Stimulated activated CD4-positive, alpha-beta T cell treated with anti-CD3 and anti-CD28 coated beads, Interleukin-15, amount 100 ng/mL, for 48 hours (primary cell): Measurements from ENCODE around the gene GALNT6.
A peak's percentile ranks its signal among the peaks of the same experiment; 100 is the strongest.
"Not testable (repeated sequence)": the region's sequence is repeated elsewhere in the genome, so short reads cannot be mapped to it uniquely, and the experiment has no call there.

ENCODE experiments used
- DNase-seq, 2 donors: peaks; one replicate each; pipeline ENCODE4 v3.0.0-alpha.2; 2020; ENCODE audit warnings: low read depth in 2 of 2

The GALNT6 gene

DNA sequence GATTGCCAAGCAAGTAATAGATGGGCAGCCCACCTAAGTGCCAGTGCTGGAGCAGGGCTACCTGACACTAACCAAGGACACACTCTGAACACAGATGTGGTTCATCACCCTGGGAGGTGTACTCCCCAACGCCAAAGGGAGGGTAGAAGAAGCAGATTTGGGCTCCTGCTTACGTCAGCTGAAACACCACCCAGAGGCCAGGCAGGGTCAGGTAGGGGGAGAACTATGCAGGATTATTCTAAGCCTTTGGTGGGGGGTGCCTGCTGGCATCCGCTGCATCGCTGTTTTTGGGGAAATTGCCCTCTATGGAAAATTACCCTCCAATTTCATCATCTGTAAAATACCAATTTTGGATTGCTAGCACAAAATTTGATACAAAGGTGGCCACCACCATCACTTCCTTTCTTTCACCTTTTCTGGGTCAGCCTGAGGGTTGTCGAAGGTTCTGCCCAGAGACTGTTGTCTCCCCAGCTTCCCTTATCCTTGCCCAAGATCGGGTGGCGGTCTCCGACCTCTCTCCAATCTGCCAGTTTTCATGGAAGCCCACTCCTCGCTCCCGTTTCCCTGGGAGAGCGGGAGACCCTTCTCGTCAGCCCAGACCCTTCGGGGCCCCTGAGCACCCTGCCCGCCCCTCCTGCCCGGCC is 67.8 kb downstream of the GALNT6 start:
- DNase-seq = peak; percentile 33 to 43

DNA sequence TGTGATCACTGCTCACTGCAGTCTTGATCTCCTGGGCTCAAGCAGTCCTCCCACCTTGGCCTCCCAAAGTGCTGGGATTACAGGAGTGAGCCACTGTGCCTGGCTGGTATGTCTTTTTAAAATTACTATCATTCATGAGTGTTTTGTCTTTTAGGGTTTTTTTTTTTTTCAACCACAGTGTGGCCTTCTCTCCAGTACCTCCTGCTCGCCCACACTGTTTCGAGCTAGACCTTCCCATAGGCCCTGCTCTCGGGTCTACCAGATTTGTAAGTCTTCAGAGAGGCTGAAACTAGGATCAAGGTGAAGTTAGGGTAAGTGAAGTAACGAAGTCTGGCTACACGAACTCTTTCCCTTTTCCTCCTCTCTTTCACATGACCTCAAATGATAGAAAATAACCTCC is 68.8 kb downstream of the GALNT6 start:
- peak; percentile 39 to 48 for DNase-seq

DNA sequence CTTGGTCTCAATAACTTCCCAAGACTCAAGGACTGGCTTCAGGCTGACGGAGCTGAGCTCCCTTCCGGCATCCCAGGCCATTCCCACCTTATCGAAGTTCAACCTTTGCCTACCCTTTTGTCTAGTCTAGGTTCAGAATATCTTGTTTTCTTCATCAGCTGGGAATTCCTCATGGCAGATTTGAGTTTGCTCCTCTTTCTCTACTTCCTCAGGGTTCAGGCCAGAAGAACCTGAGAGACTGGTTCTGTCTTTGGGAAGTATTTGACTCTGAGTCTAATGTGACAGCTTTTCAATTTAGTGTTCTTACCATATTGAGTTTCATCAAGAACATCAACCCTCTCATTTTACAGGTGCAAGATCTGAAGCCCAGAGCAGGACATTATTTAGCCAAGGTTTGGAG is 69.3 kb downstream of the GALNT6 start:
- DNase-seq = no peak

DNA sequence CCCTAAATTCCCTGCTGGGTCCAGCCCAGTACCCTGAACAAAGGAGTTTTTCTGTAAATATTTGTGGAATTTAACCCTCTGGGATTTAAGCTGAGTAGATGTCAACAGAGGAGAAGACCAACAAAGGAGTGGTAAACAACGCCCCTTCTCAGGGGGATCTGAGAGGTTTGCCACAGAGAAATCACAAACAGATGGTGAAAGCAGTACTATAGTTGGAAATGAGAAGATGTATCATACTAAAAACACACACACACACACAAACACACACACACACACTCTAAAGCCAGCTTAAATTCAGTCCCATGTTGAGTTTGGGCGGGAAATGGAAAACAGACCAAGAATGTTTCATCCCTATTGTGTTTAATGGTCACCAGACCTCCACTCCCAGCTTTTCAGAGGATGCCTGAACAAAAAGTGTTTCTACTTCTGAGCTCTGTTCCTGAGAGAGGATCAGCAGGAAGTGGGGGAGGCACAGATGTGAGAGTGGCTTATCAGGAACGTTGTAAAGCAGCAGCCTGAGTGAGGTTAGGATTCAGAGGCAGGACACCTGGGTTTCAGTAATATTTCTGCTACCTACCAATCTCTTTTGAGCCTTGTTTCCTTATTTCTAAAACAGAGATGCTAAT is 70.4 kb downstream of the GALNT6 start:
- DNase-seq = no peak

DNA sequence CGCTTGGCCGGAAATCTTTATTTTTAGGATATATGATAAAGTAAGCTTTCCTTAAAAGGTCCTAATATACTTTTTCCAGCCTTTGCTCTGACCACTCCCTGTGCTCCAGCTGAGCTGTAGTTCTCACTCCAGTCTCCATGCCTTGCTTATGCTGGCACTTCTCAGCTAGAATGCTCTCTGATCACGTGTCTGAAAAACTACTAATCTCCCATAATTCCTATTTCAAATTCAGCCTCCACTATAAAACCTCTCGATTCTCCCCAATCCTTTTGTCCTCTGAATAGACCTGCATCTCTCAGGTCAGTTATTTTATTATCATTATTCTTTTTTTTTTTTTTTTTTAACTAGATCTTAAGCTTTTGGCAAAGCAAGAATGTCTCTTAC is 70.9 kb downstream of the GALNT6 start:
- DNase-seq = no peak

DNA sequence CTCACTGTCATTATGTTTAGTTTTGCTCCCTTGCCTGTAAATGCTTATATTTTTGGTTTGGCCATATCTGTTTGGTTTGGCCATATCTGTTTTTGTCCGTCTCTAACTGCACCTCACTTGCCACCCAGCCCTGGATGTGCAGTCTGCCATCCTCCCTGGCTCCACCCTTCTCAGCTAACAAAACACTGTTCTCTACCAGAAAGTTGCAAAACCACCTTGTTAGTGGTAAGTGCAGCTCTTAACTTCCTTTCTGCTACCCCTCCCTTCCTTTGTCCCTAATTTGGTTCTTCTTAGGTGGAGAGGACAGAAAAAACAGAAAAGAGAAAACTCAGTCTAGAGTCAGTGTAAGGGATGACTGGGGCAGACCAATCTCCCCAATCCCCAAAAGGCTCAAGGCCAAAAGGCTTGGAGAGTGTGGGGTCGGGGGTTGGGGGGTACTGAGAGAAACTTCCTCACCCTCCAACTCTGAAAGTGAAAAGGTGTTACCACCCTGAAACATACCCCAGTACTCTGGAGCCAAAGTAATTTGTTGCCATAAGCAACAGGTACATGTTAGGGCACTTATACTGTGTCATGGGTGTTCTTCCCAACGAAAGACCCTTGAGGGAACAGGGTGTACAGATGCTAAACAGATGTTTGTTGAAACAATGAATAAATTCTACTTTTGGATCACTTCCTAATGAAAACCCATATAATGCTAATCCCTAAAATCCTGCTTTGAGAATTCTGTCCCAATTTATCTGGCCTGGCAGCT is 72.2 kb downstream of the GALNT6 start:
- DNase-seq = no peak

DNA sequence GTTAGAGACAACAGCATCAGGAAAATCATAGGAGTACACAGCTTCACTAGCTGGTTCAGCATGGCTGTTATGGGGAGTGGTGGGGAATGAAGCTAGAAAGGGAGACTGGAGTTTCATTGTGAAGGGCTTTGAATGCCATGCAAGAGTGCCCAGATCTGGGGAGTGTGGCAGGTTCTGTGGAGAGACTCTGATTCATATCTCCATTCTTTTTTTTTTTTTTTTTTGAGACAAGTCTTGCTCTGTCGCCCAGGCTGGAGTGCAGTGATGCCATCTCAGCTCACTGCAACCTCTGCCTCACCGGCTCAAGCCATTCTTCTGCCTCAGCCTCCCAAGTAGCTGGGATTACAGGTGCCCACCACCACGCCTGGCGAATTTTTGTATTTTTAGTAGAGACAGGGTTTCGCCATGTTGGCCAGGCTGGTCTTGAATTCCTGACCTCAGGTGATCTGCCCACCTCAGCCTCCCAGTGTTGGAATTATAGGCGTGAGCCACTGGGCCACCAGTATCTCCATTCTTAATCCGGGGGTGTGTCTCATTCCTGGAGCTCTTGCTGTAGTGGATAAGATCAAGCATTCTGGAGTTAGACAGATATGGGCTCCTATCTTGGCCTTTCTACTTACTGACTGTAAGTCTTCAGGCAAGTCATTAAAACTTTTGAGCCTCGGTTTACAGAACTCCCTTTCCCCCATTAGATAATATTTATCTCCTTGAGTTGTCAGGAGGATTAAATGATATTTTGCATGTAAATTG is 73.0 kb downstream of the GALNT6 start:
- DNase-seq = not testable (repeated sequence)

DNA sequence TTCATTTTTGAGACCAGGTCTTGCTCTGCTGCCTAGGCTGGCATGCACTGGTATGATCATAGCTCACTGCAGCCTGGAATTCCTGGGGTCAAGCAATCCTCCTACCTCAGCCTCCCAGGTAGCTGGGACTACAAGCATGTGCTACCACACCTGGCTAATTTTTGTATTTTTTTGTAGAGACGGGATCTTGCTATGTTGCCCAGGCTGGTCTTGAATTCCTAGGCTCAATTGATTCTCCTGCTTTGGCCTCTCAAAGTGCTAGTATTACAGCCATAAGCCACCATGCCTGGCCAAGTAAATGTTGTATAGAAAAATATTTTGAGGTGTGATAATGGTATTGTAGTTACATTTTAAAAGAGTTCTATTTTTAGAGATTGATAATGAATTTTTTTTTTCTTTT is 79.8 kb downstream of the GALNT6 start:
- no peak for DNase-seq

DNA sequence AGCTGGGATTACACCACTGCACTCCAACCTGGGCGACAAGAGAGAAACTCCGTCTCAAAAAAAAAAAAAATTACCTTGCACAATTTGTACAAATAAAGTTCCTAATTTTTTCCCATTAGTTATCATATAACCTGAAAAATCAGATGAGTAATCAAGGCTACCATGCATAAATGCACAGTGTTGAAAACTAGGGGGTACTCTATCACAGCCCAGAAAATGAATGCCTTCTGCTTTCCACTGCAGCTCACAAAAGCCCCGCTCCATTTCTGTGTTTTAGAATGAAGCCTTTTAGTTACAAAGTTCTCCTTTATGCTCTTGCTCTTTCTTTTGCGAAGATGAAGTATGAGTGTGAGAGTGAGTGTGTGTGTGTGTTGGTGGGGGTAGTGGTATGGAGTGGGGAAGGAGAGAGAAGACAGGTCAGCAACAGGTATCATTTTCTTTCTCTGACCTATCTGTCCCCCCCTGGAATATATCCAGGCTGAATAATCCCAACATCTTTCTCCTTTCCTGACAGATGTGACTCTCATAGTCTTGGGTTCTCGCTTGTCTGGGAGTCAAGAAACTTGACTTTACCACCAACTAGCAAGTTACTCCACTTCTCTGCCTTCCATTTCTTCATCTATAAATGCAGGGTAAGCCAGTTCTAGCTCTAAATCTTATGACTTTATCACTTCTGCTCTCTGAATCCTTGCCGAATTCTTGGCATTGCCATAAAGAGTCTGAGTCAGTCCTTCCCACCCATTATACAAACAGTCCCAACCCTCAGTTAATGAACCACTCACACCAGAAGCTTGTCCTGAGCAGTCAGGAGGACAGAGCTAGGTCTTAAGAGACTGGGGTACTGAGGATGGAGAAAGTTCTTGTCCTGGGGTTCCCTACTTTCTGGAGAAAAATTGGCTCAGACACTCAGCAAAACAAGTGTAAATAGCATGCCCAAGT is 83.3 kb downstream of the GALNT6 start:
- no peak for DNase-seq

DNA sequence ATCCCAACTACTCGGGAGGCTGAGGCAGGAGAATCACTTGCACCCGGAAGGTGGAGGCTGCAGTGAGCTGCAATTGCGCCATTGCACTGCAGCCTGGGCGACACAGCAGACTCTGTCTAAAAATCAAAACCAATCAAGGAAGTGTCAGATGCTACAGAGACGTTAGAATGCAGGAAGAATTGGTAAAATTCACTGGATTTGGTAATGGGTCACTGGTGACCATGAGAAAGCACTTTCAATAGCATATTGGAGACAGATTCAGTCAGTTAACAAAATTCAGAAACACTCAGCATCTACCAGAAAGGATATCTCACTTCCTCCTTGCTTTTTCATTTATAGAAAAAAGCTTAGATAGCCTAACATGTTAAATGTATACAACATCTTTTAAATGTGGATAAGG is 84.7 kb downstream of the GALNT6 start:
- DNase-seq = no peak
